Keratinocyte (primary cell): ENCODE measurements around the gene VWA5B2.

Experiments used
- CTCF ChIP-seq, 3 experiments: IDR thresholded peaks in 1 of 3; conservative IDR thresholded peaks in 1 of 3; optimal IDR thresholded peaks in 1 of 3; 2 replicates in 2 of 3; 3 replicates in 1 of 3; pipeline versions ENCODE3 to v1.5.1; 2011; ENCODE audit warnings: low read length in 3 of 3, mild to moderate bottlenecking in 3 of 3, moderate library complexity in 2 of 3, control low read depth in 1 of 3, inconsistent platforms in 1 of 3; ENCODE audit not compliant: insufficient read depth in 2 of 3; ENCODE audit errors: extremely low read depth in 1 of 3
- EZH2 ChIP-seq: IDR thresholded peaks from one replicate; pipeline ENCODE4 v1.6.1; 2012; ENCODE audit warnings: inconsistent platforms, mild to moderate bottlenecking, low read length, moderate library complexity

GRCh38 chr3:184229394-184230080, at the start of gene VWA5B2:
- no peak for TF ChIP-seq CTCF (optimal IDR thresholded peaks at IDR 0.05 in 1 of 3, IDR thresholded peaks at IDR 0.05 in 1 of 3, conservative IDR thresholded peaks at IDR 0.05 in 1 of 3; ENCODE audit: extremely low read depth in 1 of 3, insufficient read depth in 2 of 3, low read length in 3 of 3)
- TF ChIP-seq EZH2, result peak; percentile 99
